Erythroblast (primary cell): Measurements from ENCODE around the gene ERBB2.

Experiments used
- GATA1 ChIP-seq: IDR thresholded peaks from 2 replicates; pipeline ENCODE4 v1.6.1; 2011; ENCODE audit warnings: low read depth, mild to moderate bottlenecking, control low read depth, low read length, moderate library complexity
- POLR2A ChIP-seq: IDR thresholded peaks from 2 replicates; pipeline ENCODE4 v1.6.1; 2011; ENCODE audit warnings: mild to moderate bottlenecking, low read length

GRCh38 chr17:39674179-39674578 lies 25.7 kb upstream of the ERBB2 start:
- TF ChIP-seq POLR2A (no peak), GATA1 (no peak)
